Suprapubic skin (tissue), 4 donors: ENCODE data around the gene TPD52L2. TPM values are rescaled to one million over a fixed set of nuclear protein-coding genes. Genes with fewer than 3 reads are reported as not detected.

Experiments used
- DNase-seq, 2 donors: peaks; one replicate each; pipeline ENCODE4 v3.0.0-alpha.2; 2019; ENCODE audit warnings: low spot score in 2 of 2
- H3K27ac ChIP-seq: fragments of 200-600 bp; sonication (generic); one replicate; pipeline ENCODE4 v1.5.1; 2019
- H3K27me3 ChIP-seq: fragments of 200-600 bp; sonication (generic); one replicate; pipeline ENCODE4 v1.5.1; 2019
- H3K36me3 ChIP-seq: fragments of 200-600 bp; sonication (generic); one replicate; pipeline ENCODE4 v1.5.1; 2019
- H3K4me1 ChIP-seq: fragments of 200-600 bp; sonication (generic); one replicate; pipeline ENCODE4 v1.5.1; 2019
- H3K4me3 ChIP-seq: fragments of 200-600 bp; sonication (generic); one replicate; pipeline ENCODE4 v1.5.1; 2019; ENCODE audit warnings: mild to moderate bottlenecking
- H3K9me3 ChIP-seq: fragments of 200-600 bp; sonication (generic); one replicate; pipeline ENCODE4 v1.5.1; 2019
- CTCF ChIP-seq, 2 donors: fragments of 200-600 bp in 1 of 2; fragments of 450-650 bp in 1 of 2; sonication (generic) in 1 of 2; IDR thresholded peaks; one replicate each; pipeline ENCODE4 v1.5.1; 2016 to 2019; ENCODE audit warnings: antibody characterized with exemption in 2 of 2, mild to moderate bottlenecking in 1 of 2, moderate library complexity in 1 of 2
- EP300 ChIP-seq: sonication (generic); formaldehyde crosslinking; IDR thresholded peaks from one replicate; pipeline ENCODE4 v1.6.1; 2017; ENCODE audit warnings: antibody characterized with exemption
- POLR2A ChIP-seq, 2 donors: fragments of 450-650 bp; IDR thresholded peaks; one replicate each; pipeline ENCODE4 v1.6.1; 2017; ENCODE audit warnings: antibody characterized with exemption in 2 of 2, mild to moderate bottlenecking in 2 of 2, moderate library complexity in 2 of 2
- POLR2AphosphoS5 ChIP-seq, 3 donors: sonication (generic); formaldehyde crosslinking; IDR thresholded peaks; one replicate each; pipeline ENCODE4 v1.6.1; 2017; ENCODE audit warnings: antibody characterized with exemption in 3 of 3
- WGBS: methylation state at CpG from one replicate; pipeline ENCODE4 v1.1.5; 2018; 5-methylcytosine and 5-hydroxymethylcytosine counted together
- total RNA-seq, 4 donors: library from RNA; depleted of rRNA; stranded (reverse); fragments of >200 nt; gene quantifications; one replicate each; pipeline ENCODE4 v1.1.0, GENCODE V29; 2016

TPD52L2 gene
- total RNA-seq, 4 donors from 2014 or later, result 66.5 to 87.4 (median 74.1) TPM

- DNase-seq, result no peak
- TF ChIP-seq POLR2AphosphoS5 (IDR thresholded peaks at IDR 0.05) (no peak), POLR2A (IDR thresholded peaks at IDR 0.05) (no peak), EP300 (no peak), CTCF (IDR thresholded peaks at IDR 0.05) (no peak)
- Histone ChIP-seq H3K9me3 (no peaks in the 10 kb centered on the region), H3K4me1 (peaks cover 30% of the 10 kb centered on the region), H3K36me3 (peaks cover 87% of the 10 kb centered on the region), H3K27ac (no peak overlapping the region), H3K4me3 (no peak overlapping the region), H3K27me3 (no peaks in the 10 kb centered on the region)
- WGBS, result 93% methylated on average over 7 of the region's 14 CpGs
These were observed 21.0 kb downstream of the TPD52L2 start for GRCh38 chr20:63886054-63886419.

GRCh38 chr20:63886921-63887320 lies 21.9 kb downstream of the TPD52L2 start:
- WGBS, result 90% methylated on average over 11 of the region's 11 CpGs
- no peaks in the 10 kb centered on the region for H3K9me3 ChIP-seq
- DNase-seq, result no peak
- H3K36me3 ChIP-seq, result peaks cover 87% of the 10 kb centered on the region
- H3K4me3 ChIP-seq, result no peak overlapping the region
- TF ChIP-seq CTCF (IDR thresholded peaks at IDR 0.05), result no peak
- no peaks in the 10 kb centered on the region for H3K27me3 ChIP-seq
- no peak overlapping the region for H3K27ac ChIP-seq
- H3K4me1 ChIP-seq, result peaks cover 30% of the 10 kb centered on the region

- H3K4me3 ChIP-seq, result no peak overlapping the region
- no peak for DNase-seq
- no peak for TF ChIP-seq CTCF (IDR thresholded peaks at IDR 0.05)
- TF ChIP-seq POLR2A (IDR thresholded peaks at IDR 0.05), result no peak
- TF ChIP-seq POLR2AphosphoS5 (IDR thresholded peaks at IDR 0.05), result no peak
- no peak for TF ChIP-seq EP300
- peaks cover 39% of the 10 kb centered on the region for H3K4me1 ChIP-seq
- peak overlapping the region; percentile 33 for H3K27ac ChIP-seq
- 59% methylated on average over 23 of the region's 25 CpGs for whole genome bisulfite sequencing
- no peaks in the 10 kb centered on the region for H3K9me3 ChIP-seq
- H3K27me3 ChIP-seq, result no peaks in the 10 kb centered on the region
- peaks cover 62% of the 10 kb centered on the region for H3K36me3 ChIP-seq
These were observed 24.5 kb downstream of the TPD52L2 start for GRCh38 chr20:63889241-63890200.

GRCh38 chr20:63890201-63890576 lies 25.1 kb downstream of the TPD52L2 start:
- Histone ChIP-seq H3K4me3 (no peak overlapping the region), H3K27me3 (no peaks in the 10 kb centered on the region), H3K9me3 (no peaks in the 10 kb centered on the region), H3K4me1 (peaks cover 37% of the 10 kb centered on the region), H3K27ac (peak overlapping the region; percentile 33), H3K36me3 (peaks cover 58% of the 10 kb centered on the region)
- DNase-seq, result no peak
- 73% methylated on average over 7 of the region's 7 CpGs for WGBS
- no peak for TF ChIP-seq CTCF (IDR thresholded peaks at IDR 0.05)
- no peak for TF ChIP-seq EP300
- TF ChIP-seq POLR2A (IDR thresholded peaks at IDR 0.05), result no peak

- TF ChIP-seq EP300 (no peak), POLR2AphosphoS5 (IDR thresholded peaks at IDR 0.05) (no peak), POLR2A (IDR thresholded peaks at IDR 0.05) (no peak), CTCF (IDR thresholded peaks at IDR 0.05) (no peak)
- Histone ChIP-seq H3K27ac (no peak overlapping the region), H3K9me3 (no peaks in the 10 kb centered on the region), H3K36me3 (peaks cover 53% of the 10 kb centered on the region), H3K27me3 (no peaks in the 10 kb centered on the region), H3K4me1 (peaks cover 32% of the 10 kb centered on the region), H3K4me3 (no peak overlapping the region)
- WGBS, result 63% methylated on average over 7 of the region's 7 CpGs
- DNase-seq, result no peak
These were observed 25.5 kb downstream of the TPD52L2 start for GRCh38 chr20:63890616-63891015.
